ENCODE measurements around the gene COQ4. TPM values are rescaled to one million over a fixed set of nuclear protein-coding genes. Genes with fewer than 3 reads are reported as not detected.
A peak's percentile ranks its signal among the peaks of the same experiment; 100 is the strongest.

COQ4 gene
- total RNA-seq, 1 donor from 2014 or later = 42.0 TPM

DNA sequence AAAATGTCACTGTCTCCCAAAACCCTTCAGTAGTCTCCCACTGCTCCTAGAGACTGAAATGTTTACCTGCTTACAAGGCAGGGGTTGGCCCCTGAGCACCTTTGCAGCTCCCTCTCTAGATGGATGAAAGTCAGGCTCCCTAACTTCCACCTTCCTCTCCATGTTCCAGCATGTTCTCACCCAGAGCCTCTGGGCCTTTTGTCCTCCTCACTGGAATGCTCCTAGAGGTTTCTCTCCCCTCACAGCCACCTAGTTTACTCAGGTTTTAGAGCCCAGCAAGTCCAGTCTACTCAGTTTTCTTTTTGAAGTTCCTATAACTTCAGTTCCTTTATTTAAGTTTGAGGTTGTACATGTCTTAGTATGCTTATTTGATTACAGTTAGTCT, 47.7 kb downstream of the COQ4 start:
- no peak for DNase-seq (ENCODE audit: extremely low spot score in 2 of 2)
- Histone ChIP-seq H3K4me1 (peaks cover 38% of the 10 kb centered on the region), H3K27me3 (no peaks in the 10 kb centered on the region), H3K36me3 (peaks cover 0 to 7% of the 10 kb centered on the region in 2 donors), H3K9me3 (no peaks in the 10 kb centered on the region), H3K4me3 (peak overlapping the region; percentile 85 to 88), H3K27ac (peak overlapping the region; percentile 88)
- intact Hi-C loops (cut with DNase I) = no loop called here
- TF ChIP-seq POLR2AphosphoS5 (IDR thresholded peaks at IDR 0.05; ENCODE audit: insufficient read depth in 1 of 2, low read depth in 1 of 2) (no peak), POLR2A (IDR thresholded peaks at IDR 0.05) (no peak)

DNA sequence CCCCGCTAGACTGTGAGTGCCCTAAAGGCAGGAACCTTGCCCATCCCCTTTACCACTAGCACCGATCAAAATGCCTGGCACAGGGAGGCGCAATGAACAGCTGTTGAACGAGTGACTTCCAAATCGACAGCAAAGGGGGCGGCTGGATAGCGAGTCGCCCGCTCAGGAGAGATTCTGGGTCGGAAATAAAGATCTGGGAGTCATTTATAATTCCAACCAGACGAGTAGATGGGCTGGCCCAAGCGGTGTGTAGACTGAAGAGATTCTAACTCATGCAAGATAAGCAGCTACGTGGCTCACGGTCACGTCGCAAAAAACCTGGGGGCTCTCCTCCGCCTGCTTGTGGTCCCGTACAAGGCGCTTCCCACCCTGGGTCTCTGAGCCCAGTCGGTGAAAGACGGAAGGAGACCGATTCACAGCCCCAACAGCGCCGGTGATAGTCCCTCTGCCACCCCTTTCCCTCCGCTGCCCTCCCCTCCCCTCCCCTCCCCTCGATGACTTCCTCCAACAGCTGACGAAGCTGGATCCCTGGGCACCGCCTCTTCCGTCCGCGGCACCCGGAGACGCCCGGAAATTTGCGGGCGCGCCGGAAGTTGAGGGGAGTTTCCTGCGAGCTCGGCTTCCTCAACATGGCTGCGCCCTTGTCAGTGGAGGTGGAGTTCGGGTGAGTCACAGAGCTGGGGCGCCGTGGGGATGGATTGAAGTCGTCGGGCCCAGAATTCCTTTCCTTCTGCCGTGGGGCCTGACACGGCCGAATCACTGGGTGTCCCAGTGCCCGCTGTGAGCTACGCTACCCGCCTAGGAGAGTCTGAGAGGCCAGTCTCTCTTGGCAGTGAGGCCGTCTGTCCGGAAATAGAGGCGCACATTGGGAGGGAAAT, 48.4 kb downstream of the COQ4 start, which contains the start of gene URM1:
Gene URM1, plus strand, starts transcription at position 623 of the 878 bp plus-strand sequence. Its CDS starts 7 bp downstream, at position 630.
- DNase-seq (ENCODE audit: extremely low spot score in 2 of 2) = peak; percentile 96 to 97
- Histone ChIP-seq H3K9me3 (no peaks in the 10 kb centered on the region), H3K27ac (peak within 1 kb of the TSS; percentile 88), H3K27me3 (no peaks in the 10 kb centered on the region), H3K4me1 (peaks cover 36% of the 10 kb centered on the region), H3K36me3 (peaks cover 0 to 7% of the 10 kb centered on the region in 2 donors), H3K4me3 (peak within 1 kb of the TSS; percentile 85 to 88)
- TF ChIP-seq, protein P1, sequence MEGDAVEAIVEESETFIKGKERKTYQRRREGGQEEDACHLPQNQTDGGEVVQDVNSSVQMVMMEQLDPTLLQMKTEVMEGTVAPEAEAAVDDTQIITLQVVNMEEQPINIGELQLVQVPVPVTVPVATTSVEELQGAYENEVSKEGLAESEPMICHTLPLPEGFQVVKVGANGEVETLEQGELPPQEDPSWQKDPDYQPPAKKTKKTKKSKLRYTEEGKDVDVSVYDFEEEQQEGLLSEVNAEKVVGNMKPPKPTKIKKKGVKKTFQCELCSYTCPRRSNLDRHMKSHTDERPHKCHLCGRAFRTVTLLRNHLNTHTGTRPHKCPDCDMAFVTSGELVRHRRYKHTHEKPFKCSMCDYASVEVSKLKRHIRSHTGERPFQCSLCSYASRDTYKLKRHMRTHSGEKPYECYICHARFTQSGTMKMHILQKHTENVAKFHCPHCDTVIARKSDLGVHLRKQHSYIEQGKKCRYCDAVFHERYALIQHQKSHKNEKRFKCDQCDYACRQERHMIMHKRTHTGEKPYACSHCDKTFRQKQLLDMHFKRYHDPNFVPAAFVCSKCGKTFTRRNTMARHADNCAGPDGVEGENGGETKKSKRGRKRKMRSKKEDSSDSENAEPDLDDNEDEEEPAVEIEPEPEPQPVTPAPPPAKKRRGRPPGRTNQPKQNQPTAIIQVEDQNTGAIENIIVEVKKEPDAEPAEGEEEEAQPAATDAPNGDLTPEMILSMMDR (IDR thresholded peaks at IDR 0.05) = no peak
- peak; percentile 91 to 94 for TF ChIP-seq POLR2AphosphoS5 (IDR thresholded peaks at IDR 0.05; ENCODE audit: insufficient read depth in 1 of 2, low read depth in 1 of 2)
- TF ChIP-seq POLR2A (IDR thresholded peaks at IDR 0.05) = peak in 1 of 2 donors; percentile 82
- intact Hi-C loops (cut with DNase I) = no loop called here

DNA sequence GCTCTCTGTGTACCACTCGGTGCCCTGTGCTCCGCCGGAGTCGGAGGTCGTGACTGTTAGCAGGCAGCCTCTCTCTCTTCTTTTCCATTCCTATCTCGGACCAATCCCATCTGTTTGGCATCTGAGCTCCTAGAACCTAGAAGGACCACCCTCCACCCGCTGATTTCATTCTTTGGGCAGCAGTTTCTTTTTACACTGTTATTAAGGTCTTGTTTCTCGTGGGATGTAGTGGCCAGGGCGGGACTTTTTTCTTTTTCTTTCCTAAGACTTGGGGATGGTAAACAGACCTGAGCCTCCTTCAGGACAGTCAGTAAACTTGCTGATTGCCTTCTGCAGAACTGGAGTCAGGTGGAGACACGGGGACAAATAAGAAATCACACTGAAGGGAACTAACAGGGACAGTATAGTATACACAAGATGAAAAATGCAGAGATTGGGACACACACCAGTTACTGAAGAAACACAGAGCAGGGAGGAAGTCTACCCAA, 49.0 kb downstream of the COQ4 start:
- Histone ChIP-seq H3K27me3 (no peaks in the 10 kb centered on the region), H3K4me3 (peak overlapping the region; percentile 85 to 88), H3K36me3 (peaks cover 0 to 7% of the 10 kb centered on the region in 2 donors), H3K27ac (peak overlapping the region; percentile 88), H3K4me1 (peaks cover 36% of the 10 kb centered on the region), H3K9me3 (no peaks in the 10 kb centered on the region)
- DNase-seq (ENCODE audit: extremely low spot score in 2 of 2) = no peak
- intact Hi-C loops (cut with DNase I) = no loop called here
- TF ChIP-seq, protein P1 (IDR thresholded peaks at IDR 0.05) = no peak
- TF ChIP-seq POLR2AphosphoS5 (IDR thresholded peaks at IDR 0.05; ENCODE audit: insufficient read depth in 1 of 2, low read depth in 1 of 2) (no peak), POLR2A (IDR thresholded peaks at IDR 0.05) (no peak)

DNA sequence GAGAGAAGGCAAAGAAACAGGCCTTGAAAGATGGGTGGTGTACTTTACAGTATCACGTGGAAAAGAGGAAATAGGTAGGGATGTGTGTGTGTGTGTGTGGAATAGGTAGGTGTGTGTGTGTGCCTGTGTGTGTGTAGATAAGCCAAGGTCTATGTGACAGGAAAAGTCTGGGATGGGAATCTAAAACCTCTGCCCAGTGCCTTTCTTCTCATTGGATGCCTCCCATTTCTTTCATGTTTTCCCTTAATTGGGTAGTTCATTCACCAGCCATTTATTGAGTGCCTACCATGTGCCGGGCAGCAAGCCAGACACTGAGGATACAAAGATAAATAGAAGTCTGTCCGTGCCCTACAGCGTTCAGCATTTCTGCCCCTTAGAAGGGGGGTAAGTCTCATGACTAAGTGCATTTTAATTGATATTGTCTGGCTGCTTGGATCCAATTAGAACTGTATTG, 49.6 kb downstream of the COQ4 start:
- Histone ChIP-seq H3K9me3 (no peaks in the 10 kb centered on the region), H3K4me1 (peaks cover 36% of the 10 kb centered on the region), H3K4me3 (peak overlapping the region; percentile 85 to 88), H3K27ac (peak overlapping the region; percentile 88), H3K27me3 (no peaks in the 10 kb centered on the region), H3K36me3 (peaks cover 0 to 7% of the 10 kb centered on the region in 2 donors)
- DNase-seq (ENCODE audit: extremely low spot score in 2 of 2) = no peak
- TF ChIP-seq POLR2AphosphoS5 (IDR thresholded peaks at IDR 0.05; ENCODE audit: insufficient read depth in 1 of 2, low read depth in 1 of 2) = no peak
- TF ChIP-seq, protein P1 (IDR thresholded peaks at IDR 0.05) = no peak
- no peak for TF ChIP-seq POLR2A (IDR thresholded peaks at IDR 0.05)
- intact Hi-C loops (cut with DNase I) = no loop called here

DNA sequence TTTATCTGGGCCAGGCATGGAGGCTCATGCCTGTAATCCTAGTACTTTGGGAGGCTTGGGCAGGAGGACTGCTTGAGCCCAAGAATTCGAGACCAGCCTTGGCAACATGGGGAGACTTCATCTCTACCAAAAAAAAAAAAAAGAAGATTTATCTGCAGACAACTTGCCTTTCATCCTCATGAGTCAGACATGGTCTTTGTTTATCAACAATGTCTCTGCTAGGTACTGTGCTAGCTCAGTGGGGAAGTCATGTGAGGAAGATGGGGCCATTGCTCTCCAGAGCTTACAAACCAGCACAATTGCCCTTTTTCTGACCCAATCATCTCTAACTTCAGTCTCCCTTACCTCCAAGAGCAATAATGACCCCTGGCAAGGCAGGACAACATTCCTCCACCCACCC, 50.1 kb downstream of the COQ4 start:
- Histone ChIP-seq H3K27ac (no peak overlapping the region), H3K9me3 (no peaks in the 10 kb centered on the region), H3K36me3 (peaks cover 0 to 13% of the 10 kb centered on the region in 2 donors), H3K4me1 (peaks cover 36% of the 10 kb centered on the region), H3K4me3 (no peak overlapping the region), H3K27me3 (no peaks in the 10 kb centered on the region)
- no peak for DNase-seq (ENCODE audit: extremely low spot score in 2 of 2)
- TF ChIP-seq POLR2A (IDR thresholded peaks at IDR 0.05) (no peak), POLR2AphosphoS5 (IDR thresholded peaks at IDR 0.05; ENCODE audit: insufficient read depth in 1 of 2, low read depth in 1 of 2) (no peak)
- TF ChIP-seq, protein P1 (IDR thresholded peaks at IDR 0.05) = no peak
- intact Hi-C loops (cut with DNase I) = no loop called here
